Measurements from ENCODE around the gene MBNL1.

MBNL1 gene, protein sequence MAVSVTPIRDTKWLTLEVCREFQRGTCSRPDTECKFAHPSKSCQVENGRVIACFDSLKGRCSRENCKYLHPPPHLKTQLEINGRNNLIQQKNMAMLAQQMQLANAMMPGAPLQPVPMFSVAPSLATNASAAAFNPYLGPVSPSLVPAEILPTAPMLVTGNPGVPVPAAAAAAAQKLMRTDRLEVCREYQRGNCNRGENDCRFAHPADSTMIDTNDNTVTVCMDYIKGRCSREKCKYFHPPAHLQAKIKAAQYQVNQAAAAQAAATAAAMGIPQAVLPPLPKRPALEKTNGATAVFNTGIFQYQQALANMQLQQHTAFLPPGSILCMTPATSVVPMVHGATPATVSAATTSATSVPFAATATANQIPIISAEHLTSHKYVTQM

DNA sequence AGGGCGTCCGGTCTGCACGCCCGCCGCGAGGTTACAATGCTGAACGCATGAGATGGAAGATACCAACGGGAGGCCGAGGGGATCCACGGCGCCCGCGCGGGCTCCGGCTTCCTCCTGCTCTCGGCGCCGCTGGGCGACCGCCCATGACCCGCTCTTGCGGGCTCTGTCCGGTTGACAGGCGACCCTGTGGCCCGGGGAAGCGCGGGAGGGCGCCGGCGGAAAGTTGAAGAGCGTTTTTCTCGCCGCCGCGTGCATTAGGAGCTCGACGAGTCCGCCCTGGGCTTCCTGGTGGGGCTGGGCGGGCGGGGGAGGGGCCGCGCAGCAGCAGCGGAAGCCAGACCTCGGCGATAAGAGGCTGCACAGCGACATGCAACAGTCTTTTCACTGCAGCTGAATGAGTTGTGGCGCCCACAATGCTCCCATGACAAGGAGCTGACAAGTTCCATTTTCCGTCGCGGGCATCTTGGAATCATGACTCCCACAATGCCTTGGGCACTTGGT is at the start of gene MBNL1:
Gene MBNL1 (plus strand): TSS at position 375 of the 501 bp plus-strand sequence. CDS start 31,265 bp downstream, outside the sequence.
- DNase-seq = peak; percentile 91 to 93

DNA sequence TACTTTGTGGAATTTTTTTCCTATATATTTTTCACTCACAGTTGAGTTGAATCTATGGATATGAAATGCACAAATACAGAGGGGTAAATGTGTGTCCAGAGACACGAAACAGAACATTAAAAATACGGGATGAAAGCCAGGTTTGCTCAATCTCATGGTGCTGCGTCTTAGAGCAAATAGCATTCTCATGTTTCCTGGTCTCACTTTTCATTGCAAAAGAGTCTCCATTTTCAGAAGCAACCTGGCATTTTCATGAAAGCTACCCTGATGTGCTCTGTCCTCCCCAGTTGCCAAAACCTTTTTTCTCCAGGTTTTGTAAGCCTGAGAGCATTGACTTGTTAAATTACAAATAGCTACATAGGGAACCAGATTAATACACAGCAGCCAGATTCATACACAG is 49.5 kb upstream of the MBNL1 start:
- no peak for DNase-seq

DNA sequence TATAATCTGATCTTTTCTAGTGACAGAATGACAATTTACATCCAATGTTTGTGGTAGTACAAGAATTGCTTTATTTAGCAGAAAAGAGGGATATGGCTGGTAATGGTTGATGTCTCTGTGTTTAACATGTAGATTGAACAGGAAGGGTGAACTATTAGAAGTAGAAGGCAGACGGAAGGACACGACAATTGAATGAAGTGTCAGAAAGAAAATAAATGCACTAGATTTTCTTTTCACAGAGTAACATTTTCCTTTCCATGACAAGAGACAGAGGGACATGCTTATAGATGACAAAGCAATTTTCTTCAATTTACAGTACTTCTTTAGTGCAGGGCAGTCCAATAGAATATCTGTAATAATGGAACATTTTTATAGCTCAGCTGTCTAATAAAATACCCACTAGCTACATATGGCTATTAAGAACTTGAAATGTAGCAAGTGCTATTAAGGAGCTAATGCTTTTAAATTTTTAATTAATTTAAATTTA is 48.9 kb upstream of the MBNL1 start:
- DNase-seq = no peak

DNA sequence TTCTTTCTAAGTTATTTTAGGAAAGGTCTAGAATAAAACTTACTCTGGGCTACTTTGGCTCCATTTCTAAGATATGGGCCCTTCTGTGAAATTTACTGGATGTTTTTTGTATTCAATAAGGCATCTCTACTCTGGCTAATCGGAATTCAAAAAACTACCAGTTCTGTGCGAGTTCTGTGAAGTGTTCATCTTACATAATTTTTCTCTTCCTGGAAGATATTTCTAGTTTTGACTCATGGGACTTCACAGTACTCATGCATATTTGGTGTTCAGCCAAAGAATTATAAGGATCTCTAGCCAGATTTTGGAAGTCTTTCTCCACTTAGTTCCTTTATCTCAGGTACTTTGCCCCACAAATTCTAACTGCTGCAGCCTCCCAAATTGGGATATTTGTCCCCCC is 46.4 kb upstream of the MBNL1 start:
- no peak for DNase-seq

DNA sequence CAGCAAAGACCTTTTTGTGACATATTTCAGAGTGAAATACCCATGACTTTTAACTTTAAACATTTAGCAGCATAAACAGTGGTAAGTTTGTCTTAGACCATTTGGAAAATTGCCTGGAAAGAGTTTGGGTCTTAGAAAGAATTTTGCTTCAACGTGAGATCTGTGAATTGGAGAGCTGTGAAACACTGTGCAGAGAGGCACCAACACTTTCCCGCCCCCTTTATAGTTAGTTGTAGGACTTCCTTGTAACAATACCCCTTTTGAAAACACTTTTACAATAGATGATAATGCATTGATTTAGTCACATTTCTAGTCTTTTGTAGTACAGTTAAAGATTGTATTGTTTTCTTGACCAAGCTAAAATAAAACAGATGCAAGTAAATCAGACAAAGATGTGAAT is 43.5 kb upstream of the MBNL1 start:
- DNase-seq = no peak

DNA sequence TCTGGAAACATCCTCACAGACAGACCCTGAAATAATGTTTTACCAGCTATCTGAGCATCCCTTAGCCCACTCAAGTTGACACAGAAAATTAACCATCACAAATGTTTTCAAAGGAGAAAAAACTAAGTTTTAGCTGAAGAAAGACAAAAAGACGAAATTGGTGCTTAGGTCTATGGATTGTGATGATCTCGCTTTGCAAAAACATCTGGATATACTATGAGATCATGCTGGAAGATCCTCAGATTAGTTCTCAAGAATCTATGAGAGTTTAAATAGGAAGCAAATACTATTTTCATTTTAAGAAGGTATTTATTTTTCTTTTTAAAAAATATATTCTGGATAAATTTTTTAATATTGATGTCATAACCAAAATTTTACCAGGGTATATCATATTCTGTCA is 42.6 kb upstream of the MBNL1 start:
- no peak for DNase-seq

DNA sequence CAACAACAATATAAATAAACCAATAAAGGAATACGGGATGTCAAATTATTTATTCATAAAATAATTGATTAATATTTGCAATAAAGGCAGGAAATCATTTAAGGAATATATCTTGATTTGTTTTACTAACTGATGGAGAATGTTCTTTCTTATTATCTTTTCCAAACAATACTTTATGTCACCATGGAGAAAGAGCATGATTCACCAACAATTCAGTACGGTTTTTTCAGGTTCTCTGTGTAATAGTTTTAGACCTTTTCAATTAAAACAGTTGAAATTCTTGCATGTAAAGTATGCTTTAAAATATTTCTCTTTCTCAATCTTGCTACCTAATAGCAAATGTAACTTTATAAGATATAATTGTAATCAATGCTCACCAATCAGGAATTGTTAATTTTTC is 41.7 kb upstream of the MBNL1 start:
- DNase-seq = no peak

DNA sequence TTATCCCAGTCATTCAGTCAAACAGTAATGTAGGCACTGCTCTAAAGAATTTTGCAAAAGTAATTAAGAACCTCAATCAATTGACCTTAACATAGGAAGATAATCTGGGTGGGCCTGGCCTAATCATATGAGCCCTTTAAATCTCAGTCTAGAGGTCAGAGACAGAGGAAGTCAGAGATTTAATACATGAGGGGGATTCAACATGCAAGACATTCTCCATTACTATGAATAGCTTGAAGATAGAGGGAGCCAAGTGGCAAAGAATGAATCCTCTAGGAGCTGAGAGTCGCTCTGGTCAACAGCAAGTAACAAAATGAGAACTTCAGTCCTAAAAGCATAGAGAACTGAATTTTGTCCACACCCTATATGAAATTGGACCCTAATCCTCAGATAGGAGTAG is 39.0 kb upstream of the MBNL1 start:
- no peak for DNase-seq

DNA sequence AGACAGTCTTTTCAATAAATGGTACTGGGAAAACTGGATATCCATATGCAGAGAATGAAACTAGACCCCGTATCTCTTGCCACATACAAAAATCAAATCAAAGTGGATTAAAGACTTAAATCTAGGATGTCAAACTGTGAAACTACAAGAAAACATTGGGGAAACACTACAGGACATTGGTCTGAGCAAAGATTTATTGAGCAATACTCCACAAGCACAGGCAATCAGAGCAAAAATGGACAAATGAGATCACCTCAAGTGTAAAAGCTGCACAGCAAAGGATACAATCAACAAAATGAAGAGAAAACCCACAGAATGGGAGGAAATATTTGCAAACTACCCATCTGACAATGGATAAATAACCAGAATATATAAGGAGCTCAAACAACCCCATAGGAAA is 38.4 kb upstream of the MBNL1 start:
- DNase-seq = no peak

DNA sequence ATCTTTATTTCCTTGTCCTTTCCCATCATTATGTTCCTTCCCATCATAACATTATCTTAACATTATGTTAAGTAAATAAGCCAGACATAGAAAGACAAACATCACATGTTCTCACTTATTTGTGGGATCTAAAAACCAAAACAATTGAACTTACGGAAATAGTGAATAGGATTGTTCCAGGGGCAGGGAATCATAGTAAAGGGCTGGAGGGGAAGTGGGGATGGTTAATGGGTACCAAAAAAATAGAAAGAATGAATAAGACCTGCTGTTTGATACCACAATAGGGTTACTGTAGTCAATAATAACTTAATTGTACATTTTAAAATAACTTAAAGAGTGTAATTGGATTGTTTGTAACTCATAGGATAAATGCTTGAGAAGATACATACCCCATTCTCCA is 36.7 kb upstream of the MBNL1 start:
- no peak for DNase-seq

DNA sequence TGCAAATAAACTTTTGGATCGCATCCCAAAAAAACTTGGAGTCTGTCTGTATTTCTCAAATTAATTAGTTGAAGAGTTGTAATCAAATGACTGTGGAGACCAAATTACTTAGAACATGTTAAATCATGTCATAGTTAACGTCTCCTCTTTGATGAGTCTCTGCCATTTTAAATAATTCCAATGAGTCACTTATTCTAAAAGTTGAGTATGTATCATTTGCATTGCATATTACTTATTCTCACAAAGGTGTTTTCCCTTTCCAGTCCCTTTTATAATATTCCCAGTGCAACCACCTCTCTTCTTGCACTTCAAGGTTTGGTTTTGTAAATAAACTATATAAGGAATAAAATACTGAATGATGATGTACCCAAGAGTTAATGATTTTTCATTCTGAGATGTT is 36.0 kb upstream of the MBNL1 start:
- no peak for DNase-seq

DNA sequence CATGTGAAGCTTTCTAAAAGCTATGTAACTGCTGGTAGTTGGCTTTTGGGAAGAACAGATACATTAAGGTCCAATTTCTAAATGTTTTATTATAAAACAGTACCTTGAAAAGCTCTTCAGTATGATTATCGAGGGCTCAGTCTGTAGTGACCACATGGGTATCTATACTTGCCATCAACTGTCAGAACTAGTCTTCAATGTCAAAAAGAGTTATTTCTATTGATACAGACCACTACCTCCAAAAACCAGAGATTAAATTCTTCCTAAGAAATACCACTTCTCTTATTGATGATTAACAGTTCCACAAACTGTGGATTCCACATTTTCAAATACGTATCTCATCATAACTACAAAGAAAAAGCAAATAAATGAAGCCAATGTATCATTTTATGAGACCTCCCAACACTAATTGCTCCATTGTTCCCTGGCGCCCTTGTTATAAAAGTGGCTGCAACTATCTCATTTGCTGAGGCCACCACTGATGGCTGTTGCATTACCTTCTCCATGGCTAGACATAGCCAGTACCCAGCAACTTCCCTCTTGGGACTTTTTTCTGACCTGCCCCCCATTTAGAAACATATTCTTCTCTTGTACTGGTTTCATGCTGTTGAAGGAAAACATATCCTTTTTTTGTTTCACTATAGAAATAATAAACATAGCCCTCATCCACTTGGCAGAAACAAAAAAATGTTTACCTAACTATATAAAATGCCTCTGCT is 33.9 kb upstream of the MBNL1 start:
- DNase-seq = no peak

DNA sequence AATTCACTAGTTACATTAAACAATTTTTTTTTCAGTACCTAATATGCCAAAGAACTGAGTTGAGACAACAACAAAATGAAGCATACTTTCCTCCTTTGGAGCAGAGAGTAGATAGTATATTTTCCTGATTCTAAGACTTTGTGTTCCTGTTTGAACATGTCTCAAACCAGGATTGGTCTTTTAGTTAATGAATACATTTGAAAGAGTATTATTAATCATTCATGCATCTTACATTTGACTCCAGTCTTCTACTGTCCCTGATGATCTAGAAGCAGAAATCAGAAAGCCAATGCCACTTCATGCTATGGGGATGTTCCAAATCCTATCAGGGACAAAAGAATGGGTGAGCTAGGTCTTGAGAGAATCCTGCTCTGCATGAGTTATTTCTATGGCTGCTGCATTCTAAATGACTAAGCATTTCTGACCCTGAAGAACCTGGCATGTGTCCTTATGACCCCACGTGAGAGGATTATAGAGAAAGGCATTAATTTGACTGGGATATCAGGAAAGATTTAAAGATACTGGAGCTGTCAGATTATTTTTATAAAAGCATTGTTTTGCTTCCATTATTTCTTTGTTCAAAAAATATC is 32.9 kb upstream of the MBNL1 start:
- no peak for DNase-seq

DNA sequence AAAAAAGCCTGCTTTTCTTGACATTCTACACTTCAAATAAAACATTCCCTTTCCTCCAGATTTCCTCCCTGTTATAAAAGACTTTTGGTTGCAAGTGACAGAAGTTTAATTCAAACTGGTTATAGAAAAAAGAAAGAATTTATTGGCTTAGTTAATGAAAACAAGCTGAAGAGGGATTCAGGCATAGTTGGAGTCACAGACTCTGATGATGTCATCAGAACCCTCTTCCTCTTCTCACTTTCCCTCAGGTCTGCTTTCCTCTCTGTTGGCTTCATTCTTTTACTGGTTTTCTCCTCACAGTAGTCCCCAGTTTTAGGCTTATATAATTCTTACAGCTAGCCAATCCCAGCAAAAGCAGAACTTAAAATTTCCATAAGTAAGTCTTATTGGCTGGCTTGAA is 32.0 kb upstream of the MBNL1 start:
- DNase-seq = peak; percentile 47 to 50

DNA sequence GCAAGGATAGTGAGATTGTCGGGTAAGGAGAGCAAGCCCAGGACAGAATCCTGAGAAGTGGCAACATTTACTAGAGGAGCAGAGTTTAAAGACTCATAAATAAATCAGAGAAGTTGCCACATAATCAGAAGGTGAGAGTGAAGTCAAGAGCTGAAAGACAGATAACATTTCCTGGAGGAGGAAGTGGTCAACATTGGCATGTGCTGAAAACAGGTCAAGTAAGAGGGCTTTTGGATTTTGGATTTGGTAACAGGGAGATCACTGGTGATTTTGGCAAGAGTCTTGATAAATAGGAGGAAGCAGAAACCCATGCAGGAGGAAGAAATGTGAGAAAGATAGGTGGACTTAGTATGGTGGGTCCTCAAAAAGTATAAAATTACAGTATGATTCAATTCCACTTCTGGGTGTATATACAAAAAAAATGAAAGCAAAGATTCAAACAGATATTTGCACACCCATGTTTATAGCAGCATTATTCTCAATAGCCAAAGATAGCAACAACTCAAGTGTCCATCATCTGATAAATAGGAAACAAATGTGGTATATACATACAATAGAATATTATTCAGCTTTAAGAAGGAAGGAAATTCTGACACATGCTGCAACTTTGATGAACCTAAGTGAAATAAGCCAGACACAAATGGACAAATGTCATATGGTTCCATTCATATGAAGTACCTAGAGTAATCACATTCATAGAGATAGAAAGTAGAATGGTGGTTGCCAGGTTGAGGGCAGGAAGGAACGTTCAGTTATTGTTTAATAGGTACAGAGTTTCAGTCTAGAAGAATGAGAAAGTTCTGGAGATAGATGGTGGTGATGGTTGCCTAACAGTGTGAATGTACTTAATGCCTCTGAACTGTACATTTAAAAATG is 27.3 kb upstream of the MBNL1 start:
- DNase-seq = peak in 1 of 2 experiments; percentile 25

DNA sequence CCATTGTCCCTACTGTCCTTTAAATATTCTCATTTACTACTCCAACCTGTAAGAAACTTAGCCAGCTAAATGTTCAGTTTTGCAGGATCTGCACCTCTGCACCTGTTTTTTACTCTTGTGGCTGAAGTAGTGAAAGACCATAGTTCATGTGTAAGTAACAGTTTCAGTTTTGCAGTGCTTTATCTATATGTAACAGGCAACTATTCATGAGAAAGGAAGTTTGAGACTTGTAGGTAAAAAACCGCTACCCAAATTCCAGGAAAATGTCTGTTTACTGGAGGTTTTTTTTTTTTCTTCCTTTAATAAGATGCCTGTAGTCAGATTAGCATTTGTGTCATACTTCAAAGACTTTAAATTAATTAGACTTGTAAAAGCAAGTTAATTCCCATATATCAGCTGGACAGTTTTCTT is 25.4 kb upstream of the MBNL1 start:
- DNase-seq = no peak

DNA sequence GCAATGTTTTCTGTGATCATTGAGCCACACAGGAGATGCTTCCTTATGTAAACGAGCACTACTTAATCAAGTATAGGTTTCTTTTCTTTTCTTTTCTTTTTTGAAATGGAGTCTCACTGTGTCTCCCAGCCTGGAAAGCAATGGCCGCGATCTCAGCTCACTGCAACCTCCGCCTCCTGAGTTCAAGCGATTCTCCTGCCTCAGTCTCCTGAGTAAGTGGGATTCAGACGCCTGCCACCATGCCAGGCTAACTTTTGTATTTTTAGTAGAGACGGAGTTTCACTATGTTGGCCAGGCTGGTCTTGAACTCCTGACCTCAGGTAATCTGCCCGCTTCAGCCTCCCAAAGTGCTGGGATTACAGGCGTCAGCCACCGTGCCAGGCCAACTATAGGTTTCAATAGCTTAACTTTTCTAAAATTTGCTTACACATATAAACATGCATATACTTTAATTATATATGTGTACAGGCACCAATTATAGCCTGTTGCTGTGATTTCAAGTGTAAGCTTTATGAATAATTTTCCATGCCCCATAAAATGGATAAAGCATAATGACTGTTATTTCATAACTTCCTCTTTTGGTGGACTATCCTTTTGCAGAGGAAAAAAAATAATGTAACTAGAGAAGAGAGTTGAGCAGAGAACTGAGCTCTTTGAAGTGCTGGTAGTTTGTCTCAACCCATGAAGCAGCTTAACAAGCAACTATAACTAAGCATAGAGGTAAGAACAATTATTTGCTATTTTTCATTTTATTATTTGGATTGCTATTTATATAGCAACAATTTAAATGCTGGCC is 24.8 kb upstream of the MBNL1 start:
- DNase-seq = peak; percentile 94 to 96

DNA sequence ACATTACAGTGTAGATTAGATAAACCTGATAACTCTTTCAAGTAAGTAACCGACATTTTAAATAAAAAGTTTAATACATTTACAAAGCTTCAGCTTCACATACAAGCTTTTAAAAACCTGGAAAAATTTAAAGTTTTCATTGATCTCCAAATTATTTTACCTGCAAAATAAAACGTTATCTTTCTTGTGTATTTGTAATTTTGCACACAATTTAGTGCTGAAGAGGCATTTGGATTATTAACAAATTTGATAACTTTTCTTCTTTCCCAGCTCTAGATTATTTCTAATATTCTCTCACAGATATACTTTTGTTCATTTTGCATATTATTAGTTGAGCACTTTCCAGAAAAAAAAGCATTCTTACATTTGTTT is 24.2 kb upstream of the MBNL1 start:
- DNase-seq = no peak

DNA sequence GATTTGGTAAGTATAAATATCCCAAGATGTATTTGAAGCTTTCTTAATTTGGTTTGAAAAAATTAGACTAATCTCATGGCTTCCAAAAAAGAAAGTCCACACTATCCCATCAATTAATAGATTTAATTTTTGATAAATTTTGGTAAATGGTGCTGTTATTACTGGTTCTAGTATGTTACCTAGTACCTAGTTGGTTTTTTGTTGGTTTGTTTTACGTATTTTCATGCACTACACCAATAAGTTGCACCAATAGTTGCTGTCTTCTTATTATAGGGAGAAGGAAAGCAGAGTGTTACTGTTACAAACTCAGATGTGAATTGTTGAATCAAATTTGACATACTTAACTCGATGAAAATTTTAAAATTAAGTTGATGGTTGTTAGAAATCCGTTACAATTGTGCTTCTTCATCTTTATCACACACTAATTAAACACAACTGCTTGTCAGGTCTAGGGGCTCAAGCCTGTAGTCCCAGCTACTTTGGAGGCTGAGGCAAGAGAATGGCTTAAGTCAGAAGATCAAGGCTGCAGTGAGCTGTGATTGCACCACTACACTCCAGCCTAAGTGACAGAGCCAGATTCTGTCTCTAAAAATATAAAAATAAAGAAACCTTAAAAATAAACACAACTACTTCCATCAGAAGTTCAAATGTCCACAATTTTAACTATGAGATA is 23.1 kb upstream of the MBNL1 start:
- peak; percentile 58 to 69 for DNase-seq

DNA sequence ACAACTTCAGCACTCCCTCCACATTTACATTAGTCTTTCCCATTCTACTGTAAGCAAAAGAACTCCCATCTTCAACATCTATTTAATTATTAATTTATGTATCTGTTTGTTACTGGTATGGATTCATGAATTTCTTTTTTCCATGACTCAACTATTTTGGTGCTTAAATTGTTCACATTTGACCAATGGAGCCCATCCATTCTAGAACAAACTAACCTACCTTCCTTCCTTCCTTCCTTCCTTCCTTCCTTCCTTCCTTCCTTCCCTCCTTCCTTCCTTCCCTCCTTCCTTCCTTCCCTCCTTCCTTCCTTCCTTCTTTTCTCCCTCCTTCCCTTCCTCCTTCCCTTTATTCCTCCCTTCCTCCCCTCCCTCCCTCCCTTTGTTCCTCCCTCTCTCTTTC is 16.8 kb upstream of the MBNL1 start:
- no peak for DNase-seq

DNA sequence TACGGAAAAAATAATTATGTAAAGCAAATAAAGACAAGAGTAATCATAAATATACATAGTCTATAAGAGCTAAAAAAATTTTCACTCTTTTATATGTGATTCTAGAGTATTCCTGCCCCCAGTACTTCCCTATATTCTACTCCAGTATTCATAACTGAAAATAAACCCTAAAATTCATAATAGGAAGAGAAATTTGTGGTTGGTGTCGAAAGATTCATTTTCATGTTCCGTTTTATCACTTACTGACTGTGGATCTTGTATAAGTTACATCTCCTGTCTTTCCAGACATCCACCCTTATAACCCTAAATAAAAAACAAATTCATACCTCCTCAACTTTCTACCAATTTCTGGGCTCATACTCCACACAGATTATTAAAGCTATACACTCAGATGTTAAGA is 16.0 kb upstream of the MBNL1 start:
- DNase-seq = peak; percentile 18 to 34
